Measurements from ENCODE around the gene PDCD6IP. TPM values are rescaled to one million over a fixed set of nuclear protein-coding genes. Genes with fewer than 3 reads are reported as not detected.

PDCD6IP gene
- total RNA-seq, 1 donor from 2014 or later, result 91.1 TPM

DNA sequence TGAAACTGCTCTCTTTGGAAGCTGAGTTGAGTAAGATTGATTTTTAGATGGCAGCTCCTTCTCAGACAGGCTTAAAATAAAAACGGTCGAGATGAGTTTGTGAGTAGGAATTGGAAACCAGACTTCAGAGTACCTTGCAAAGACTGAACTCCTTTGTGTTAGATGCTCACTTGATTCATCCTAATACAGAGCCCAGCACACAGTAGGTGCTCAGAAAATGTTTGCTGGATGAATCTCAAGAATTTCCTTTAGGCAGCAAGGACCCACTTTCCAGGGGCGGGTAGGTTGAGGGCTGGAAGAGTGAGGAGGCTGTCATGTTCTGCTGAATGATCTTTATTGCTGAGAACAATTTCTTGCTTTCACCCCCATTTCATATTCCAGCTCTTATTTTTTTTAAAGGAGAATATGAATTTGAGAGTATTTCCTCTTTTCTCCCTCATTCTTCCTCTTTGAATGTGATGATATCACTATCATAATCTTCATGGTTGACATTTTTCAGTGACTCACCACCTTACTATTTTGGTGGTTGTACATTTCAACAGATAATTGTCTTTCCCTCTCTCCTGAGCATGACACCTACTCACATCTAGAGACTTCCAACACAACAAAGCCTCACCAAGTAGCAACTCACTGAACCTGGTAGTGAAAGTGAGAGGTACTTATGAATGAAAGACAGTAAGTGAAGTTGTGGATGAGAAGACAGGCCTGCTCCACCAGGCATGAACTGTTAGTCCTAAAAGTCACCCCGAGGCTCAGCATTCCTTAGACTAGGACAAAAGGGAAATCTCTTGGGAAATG, 113.3 kb downstream of the PDCD6IP start:
- H3K27me3 ChIP-seq (ENCODE audit: control insufficient read depth, insufficient read depth, low read length), result no peaks in the 10 kb centered on the region
- TF ChIP-seq, protein P1, sequence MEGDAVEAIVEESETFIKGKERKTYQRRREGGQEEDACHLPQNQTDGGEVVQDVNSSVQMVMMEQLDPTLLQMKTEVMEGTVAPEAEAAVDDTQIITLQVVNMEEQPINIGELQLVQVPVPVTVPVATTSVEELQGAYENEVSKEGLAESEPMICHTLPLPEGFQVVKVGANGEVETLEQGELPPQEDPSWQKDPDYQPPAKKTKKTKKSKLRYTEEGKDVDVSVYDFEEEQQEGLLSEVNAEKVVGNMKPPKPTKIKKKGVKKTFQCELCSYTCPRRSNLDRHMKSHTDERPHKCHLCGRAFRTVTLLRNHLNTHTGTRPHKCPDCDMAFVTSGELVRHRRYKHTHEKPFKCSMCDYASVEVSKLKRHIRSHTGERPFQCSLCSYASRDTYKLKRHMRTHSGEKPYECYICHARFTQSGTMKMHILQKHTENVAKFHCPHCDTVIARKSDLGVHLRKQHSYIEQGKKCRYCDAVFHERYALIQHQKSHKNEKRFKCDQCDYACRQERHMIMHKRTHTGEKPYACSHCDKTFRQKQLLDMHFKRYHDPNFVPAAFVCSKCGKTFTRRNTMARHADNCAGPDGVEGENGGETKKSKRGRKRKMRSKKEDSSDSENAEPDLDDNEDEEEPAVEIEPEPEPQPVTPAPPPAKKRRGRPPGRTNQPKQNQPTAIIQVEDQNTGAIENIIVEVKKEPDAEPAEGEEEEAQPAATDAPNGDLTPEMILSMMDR (IDR thresholded peaks at IDR 0.05; ENCODE audit: insufficient read depth, low read length, severe bottlenecking), result no peak
- no peaks in the 10 kb centered on the region for H3K36me3 ChIP-seq (ENCODE audit: control insufficient read depth, insufficient read depth, low read length)
- no peak overlapping the region for H3K4me3 ChIP-seq (ENCODE audit: low read depth, low read length)
- DNase-seq (ENCODE audit: low read depth) (peak; percentile 71), FAIRE-seq (no peak)

DNA sequence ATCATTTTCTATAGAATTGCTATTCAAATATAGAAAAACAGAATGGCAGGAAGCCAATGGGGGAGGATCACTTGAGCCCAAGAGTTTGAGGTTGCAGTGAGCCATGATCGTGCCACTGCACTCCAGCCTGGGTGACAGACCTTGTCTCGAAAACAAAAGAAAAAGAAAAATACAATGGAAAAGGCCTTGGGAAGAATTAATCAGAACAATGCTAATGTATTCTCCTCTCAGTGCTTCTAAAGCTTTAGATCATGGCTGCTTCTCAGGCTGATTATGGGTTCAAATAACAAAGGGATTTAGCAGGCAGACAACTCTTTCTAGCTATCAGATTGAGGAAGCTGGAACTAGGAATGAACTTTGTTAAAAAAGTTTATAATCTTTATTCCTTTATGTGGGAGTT, 115.8 kb downstream of the PDCD6IP start:
- FAIRE-seq (no peak), DNase-seq (ENCODE audit: low read depth) (no peak)
- H3K36me3 ChIP-seq (ENCODE audit: control insufficient read depth, insufficient read depth, low read length), result no peaks in the 10 kb centered on the region
- TF ChIP-seq, protein P1 (IDR thresholded peaks at IDR 0.05; ENCODE audit: insufficient read depth, low read length, severe bottlenecking), result no peak
- H3K27me3 ChIP-seq (ENCODE audit: control insufficient read depth, insufficient read depth, low read length), result no peaks in the 10 kb centered on the region
- no peak overlapping the region for H3K4me3 ChIP-seq (ENCODE audit: low read depth, low read length)

DNA sequence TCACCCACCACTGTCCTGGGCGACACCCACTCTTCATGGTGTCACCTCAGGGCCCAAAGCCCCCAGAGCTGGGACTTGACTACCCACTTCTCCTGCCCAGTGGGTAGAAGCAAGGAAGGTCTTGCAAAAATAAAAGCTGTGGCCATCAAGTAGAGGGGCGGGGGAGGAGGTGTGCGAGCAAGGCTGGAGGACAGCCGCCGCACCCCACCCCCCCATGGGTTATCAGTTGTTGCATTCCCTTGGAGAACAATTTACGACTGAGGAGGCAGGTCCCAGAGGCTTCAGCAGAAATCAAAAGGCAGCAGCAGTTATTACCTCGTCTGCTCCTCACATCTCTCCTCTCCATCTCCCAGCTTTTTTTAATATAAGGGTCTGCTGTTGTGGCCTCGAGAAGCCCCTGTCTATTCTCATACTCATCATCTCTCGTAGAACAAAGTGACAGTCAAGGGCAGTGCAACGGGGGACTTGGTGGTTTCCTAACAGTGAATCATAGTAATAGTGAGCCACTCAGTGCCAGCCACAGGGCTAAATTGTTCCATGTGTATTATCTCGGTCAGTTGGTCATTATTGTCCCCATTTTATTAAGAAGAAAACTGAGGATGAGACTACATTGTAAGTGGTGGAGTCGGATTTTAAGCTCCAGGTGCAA, 116.4 kb downstream of the PDCD6IP start:
- Histone ChIP-seq H3K36me3 (ENCODE audit: control insufficient read depth, insufficient read depth, low read length) (no peaks in the 10 kb centered on the region), H3K27me3 (ENCODE audit: control insufficient read depth, insufficient read depth, low read length) (no peaks in the 10 kb centered on the region), H3K4me3 (ENCODE audit: low read depth, low read length) (no peak overlapping the region)
- TF ChIP-seq, protein P1 (IDR thresholded peaks at IDR 0.05; ENCODE audit: insufficient read depth, low read length, severe bottlenecking), result no peak
- FAIRE-seq, result peak; percentile 36
- DNase-seq (ENCODE audit: low read depth), result no peak

DNA sequence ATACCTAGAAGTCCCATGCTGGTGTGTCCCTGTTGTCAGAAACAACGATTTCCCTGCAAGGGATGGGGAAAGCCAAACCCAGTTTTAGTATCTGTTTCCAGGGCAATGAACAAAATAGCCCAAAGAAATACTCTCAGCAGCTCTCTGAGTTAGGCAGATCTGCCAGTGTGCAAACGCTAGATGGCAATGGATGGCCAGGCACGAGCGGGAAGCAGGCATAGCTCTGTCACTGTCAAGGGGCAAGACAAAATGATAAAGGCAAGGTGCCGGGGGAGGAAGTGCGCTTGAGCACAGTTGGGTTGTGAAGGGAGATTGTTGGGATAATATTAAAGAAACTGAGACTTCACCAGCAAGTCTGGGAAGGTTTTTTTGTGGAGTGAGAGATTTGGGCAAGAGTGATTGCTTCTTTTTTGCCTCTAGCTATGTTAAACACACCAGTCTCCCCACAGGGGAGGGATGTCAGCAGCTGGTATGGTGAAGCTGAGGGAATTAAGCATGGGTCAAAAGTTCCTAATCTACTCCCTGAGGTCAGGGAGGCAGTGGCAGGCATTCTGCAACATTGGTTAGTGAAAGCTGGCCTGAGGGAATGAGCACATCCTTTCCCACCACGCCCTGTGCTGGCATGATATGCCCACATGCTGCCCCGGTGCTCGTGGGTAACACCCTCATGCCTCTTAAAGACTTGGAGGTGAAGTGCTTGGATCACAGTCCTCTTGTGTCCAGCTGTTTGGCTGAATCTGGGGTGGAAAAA, 117.5 kb downstream of the PDCD6IP start:
- H3K27me3 ChIP-seq (ENCODE audit: control insufficient read depth, insufficient read depth, low read length), result no peaks in the 10 kb centered on the region
- TF ChIP-seq, protein P1 (IDR thresholded peaks at IDR 0.05; ENCODE audit: insufficient read depth, low read length, severe bottlenecking), result no peak
- H3K36me3 ChIP-seq (ENCODE audit: control insufficient read depth, insufficient read depth, low read length), result no peaks in the 10 kb centered on the region
- H3K4me3 ChIP-seq (ENCODE audit: low read depth, low read length), result no peak overlapping the region
- no peak for FAIRE-seq
- DNase-seq (ENCODE audit: low read depth), result peak; percentile 60

DNA sequence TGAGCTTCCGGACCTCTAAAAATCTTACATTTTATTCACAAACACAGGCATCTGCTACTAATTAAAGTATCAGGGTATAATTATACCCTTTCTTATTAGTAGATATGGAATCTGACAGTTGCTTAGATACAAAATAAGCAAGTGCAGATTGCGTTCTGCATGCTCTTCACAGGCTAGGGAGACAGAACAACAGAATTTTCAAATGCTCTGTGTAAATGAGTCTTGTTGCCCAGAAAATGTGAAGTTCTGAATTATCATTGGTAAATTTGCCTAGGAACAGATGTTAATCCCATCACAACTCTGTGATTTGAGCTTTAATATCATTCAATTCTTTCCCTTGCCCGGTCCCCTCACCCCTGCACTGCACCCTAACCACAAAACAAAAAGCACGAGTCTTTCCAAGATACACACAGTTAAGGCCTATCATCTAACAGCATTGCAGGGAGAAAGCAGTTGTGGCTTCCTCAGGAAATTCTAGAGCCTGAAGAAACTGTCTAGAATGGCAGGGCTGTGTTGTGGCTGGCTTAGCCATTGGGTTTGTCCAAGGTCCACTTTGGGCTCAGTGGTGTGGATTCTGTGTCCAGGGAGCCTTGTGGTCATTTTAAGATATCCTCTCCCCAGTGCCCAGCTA, 119.8 kb downstream of the PDCD6IP start:
- Histone ChIP-seq H3K36me3 (ENCODE audit: control insufficient read depth, insufficient read depth, low read length) (no peaks in the 10 kb centered on the region), H3K4me3 (ENCODE audit: low read depth, low read length) (no peak overlapping the region), H3K27me3 (ENCODE audit: control insufficient read depth, insufficient read depth, low read length) (no peaks in the 10 kb centered on the region)
- no peak for DNase-seq (ENCODE audit: low read depth)
- TF ChIP-seq, protein P1 (IDR thresholded peaks at IDR 0.05; ENCODE audit: insufficient read depth, low read length, severe bottlenecking), result no peak
- FAIRE-seq, result no peak

Other genes with a start within 250 kb of the PDCD6IP start
- gene CLASP2, start 80.4 kb upstream of the PDCD6IP start, total RNA-seq, result 43.4 and 59.5 TPM in 2 replicates